RWPE1 (cell line): ENCODE data around the gene FLT1.
A peak's percentile ranks its signal among the peaks of the same experiment; 100 is the strongest.

Experiments
- CTCF ChIA-PET: fragments of 350-600 bp; sonication (Branson Sonifier 250); formaldehyde crosslinking; extraction: SDS; loops from one replicate; lab custom pipeline; 2021; lab: Yijun Ruan, JAX
- POLR2A ChIA-PET: fragments of 400-600 bp; formaldehyde crosslinking; extraction: SDS; loops from one replicate; lab custom pipeline; 2020; ENCODE audit warnings: antibody characterized with exemption; ENCODE audit not compliant: low non-redundant PET; lab: Yijun Ruan, JAX
- DNase-seq: peaks from one replicate; pipeline ENCODE4 v3.0.0; 2012; ENCODE audit warnings: low spot score
- H3K27ac ChIP-seq: fragments of 450-650 bp; 2 replicates; pipeline ENCODE4 v1.5.1; 2017
- TF ChIP-seq, protein P1 (sequence below): fragments of 450-650 bp; conservative IDR thresholded peaks from 2 replicates; pipeline ENCODE4 v1.5.1; 2017; ENCODE audit warnings: low read depth, mild to moderate bottlenecking

Gene FLT1

GRCh38 chr13:28499609-28500008 lies 4.7 kb upstream of the FLT1 start:
- CTCF ChIA-PET = no interaction called here
- POLR2A ChIA-PET = no interaction called here
- DNase-seq = peak; percentile 38
- no peak overlapping the region for H3K27ac ChIP-seq
- TF ChIP-seq, protein P1, sequence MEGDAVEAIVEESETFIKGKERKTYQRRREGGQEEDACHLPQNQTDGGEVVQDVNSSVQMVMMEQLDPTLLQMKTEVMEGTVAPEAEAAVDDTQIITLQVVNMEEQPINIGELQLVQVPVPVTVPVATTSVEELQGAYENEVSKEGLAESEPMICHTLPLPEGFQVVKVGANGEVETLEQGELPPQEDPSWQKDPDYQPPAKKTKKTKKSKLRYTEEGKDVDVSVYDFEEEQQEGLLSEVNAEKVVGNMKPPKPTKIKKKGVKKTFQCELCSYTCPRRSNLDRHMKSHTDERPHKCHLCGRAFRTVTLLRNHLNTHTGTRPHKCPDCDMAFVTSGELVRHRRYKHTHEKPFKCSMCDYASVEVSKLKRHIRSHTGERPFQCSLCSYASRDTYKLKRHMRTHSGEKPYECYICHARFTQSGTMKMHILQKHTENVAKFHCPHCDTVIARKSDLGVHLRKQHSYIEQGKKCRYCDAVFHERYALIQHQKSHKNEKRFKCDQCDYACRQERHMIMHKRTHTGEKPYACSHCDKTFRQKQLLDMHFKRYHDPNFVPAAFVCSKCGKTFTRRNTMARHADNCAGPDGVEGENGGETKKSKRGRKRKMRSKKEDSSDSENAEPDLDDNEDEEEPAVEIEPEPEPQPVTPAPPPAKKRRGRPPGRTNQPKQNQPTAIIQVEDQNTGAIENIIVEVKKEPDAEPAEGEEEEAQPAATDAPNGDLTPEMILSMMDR = no peak

- ChIA-PET CTCF (interaction anchor here (0.5 kb wide), 1 partner anchor 516 kb away, joined by 3 read pairs; no protein-coding TSS in a partner anchor), POLR2A (no interaction called here)
- no peak for DNase-seq
- no peak overlapping the region for H3K27ac ChIP-seq
- TF ChIP-seq, protein P1 = no peak
Observed at GRCh38 chr13:28498481-28499115, 3.7 kb upstream of the FLT1 start.

DNA sequence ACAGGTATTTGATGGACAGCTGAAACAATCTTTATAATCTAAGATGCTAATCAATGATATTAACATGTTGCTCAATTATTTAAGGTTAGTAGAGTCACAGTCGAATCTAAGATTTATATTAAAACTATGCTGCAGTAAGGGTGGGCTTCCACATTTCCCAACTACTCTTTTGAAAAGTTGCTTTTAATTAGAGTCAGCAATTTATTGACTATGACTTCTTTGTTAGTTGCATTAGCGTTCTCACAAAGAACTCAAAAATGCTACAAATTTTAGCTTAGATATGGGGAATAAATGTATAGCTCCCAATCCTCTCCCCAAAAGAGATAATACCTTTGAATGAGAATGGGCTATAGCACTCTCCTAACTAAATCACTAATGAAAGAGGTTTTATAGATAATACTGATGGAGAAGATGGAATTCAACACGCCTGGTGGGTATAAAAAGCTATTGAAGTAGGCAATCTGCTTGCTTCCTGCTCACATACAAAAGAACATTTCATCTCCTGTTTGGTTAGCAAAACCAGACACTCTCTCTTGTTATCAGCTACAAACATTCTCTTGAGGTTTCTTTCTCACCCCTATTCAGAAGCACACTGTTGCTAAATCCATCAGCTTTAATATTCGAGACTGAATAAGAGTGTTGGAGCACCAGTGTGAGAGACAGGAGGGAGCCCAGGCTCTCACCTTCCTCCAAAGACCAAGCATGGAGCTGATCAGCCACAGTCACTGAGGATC lies 2.4 kb upstream of the FLT1 start:
- CTCF ChIA-PET = interaction anchor here (0.6 kb wide), 1 partner anchor 29 kb away, joined by 3 read pairs; no protein-coding TSS in a partner anchor

GRCh38 chr13:28496188-28496564 lies 1.2 kb upstream of the FLT1 start:
- ChIA-PET POLR2A (no interaction called here), CTCF (interaction anchor here (0.7 kb wide), 1 partner anchor 175 kb away, joined by 3 read pairs; no protein-coding TSS in a partner anchor)
- no peak for DNase-seq
- TF ChIP-seq, protein P1 = no peak
- no peak overlapping the region for H3K27ac ChIP-seq

More for the DNA sequence above, 2.4 kb upstream of the FLT1 start:
- DNase-seq = no peak
- no peak overlapping the region for H3K27ac ChIP-seq
- POLR2A ChIA-PET = no interaction called here
- TF ChIP-seq, protein P1 = no peak

DNA sequence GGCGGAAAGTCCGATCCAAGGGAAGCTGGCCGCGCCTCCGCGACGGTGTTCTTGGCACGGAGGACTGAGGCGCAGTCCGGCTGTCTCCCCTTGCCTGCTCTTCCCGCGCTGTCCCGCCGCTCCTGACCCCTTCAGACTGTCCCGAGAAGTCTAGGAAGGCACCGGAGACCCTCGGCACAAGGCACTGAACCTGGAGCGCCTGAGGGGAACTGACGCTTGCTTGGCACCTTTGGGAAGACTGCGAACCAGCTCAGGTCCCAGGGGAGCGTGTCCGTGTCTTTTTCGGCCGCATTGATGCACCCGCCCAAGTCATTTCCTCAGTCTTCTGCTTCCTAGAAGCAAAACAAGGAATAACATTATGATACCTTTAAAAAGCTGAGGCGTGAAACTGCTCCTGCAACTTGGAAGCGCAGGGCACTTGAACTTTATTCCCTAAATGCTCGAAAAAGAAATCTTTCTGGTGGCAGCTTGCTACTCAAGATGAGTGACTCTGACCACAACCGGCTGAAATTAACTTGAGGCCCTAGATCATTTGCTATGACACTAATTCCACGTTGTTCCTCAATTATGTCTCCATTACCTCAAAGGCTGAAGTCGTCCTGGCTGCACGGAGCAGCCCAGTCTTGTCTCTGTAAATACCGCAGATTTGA lies 735 bp upstream of the FLT1 start:
- ChIA-PET POLR2A (no interaction called here), CTCF (no interaction called here)
- no peak for DNase-seq
- TF ChIP-seq, protein P1 = no peak
- no peak overlapping the region for H3K27ac ChIP-seq

GRCh38 chr13:28494504-28494777 lies 487 bp downstream of the FLT1 start:
- no peak overlapping the region for H3K27ac ChIP-seq
- DNase-seq = no peak
- ChIA-PET CTCF (interaction anchor here (0.7 kb wide), 1 partner anchor 95 kb away, joined by 3 read pairs; no protein-coding TSS in a partner anchor), POLR2A (no interaction called here)
- TF ChIP-seq, protein P1 = no peak
